CD4-positive, alpha-beta T cell treated with Interleukin-21 for 1 hour (primary cell): ENCODE results near the gene IQSEC3.
"Not testable (repeated sequence)": the region's sequence is repeated elsewhere in the genome, so short reads cannot be mapped to it uniquely, and the experiment has no call there.

Source experiments
- DNase-seq: peaks from one replicate; pipeline ENCODE4 v3.0.0-alpha.2; 2020

Gene IQSEC3

DNA sequence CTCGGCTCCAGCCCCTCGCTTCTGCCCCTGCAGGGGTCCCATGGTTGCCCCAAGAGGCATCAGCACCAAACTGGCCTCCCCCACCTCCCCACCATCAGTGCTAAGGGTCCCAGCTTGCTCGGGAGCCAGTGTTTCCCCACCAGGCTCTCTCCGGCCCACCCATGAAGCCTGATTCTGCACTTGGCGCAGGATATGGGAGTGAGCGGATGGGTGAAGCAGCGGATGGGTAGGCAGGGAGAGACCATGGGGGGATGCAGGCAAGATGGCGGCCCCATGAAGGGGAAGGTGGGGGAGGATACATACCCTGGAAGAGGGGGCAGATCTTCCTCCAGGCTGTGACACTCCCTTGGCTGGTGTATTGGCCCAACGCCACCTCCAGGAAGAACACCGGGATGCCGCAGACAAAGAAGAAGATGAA, 137.7 kb downstream of the IQSEC3 start:
- DNase-seq = no peak

DNA sequence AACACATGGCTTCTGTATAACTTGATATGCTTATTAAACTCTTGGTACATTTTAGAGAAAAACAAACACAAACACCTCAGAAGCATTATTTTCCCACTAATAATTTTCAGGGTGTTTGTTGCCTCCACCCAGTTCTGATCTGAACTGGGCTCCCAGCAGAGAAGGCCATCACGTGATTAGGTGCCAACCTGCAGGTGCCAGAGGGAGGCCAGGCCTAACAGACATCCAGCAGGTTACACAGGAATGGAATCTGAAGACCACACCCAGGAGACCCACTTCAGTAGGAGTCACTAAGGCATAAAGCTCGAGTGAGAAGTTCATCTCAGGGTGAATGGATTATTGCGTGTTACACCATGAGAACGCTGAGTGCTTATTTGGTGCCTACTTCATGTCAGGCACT, 138.5 kb downstream of the IQSEC3 start:
- DNase-seq = no peak

DNA sequence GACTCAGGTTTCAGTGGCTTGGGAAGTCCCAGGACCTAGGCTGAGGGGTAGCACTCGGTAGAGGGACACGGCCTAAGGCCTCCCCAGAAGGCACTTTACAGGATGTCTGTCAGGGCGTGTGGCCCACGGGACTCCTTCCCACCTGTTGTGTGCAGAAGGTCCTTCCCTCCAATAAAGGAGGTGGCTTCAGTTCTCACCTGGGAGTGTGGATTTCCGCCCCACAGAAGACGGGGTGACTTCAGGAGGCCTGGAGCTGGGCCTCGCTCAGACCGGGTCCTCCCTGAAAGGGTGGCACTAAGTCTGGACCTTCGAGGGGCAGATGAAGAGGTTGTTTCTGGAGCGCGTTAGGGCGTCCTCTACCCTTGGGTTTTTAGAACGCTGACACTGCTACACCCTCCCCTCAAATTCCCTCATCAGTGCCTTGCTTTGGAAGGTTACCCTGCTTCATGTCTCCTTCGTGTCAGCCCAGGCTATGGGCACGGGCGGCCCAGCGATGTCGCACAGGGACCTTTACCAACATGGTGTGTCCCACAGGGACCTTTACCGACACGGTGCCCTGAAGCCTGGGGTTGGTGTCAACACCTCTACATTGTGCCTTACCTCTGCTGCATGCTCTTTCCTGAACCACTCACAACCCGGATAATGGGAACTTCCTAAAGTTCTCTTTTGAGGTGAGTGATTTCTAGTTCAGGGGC, 140.3 kb downstream of the IQSEC3 start:
- no peak for DNase-seq

DNA sequence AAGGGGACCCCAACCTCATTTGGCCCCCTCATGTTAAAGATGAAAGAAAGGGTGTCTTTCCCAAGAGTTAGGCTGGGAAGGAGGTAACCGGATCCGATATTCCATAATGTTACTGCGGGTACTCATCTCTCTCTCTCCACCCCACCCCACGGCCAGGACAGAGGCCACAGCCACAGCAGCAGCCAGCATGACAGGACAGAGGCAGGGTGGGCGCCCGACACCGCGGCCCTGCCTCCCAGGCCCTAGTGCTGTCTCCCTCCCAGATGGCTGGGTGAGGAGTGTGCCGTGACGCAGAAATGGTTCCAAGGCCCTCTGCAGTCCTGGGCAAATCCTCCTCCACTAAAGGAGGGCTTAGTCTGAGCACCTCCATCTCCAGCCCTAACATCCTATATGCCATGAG, 141.2 kb downstream of the IQSEC3 start:
- DNase-seq = no peak

DNA sequence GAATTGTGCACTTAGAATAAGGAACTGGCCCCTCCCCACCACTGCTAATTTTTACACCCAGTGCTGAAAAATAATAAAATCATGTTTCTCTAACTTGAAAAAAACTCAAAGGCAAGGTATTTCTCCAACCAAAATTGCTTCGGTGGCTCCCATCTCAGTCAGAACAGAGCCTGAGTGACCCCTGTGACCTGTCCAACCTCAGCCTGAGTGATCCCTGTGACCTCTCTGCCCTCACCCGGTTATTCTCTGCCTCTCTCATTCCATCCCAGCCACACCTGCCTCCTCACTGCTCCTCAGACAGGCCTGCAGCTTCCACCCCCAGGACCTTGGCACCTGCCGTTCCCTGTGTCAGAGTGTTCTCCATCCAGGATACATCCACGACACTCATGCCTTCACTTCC, 142.2 kb downstream of the IQSEC3 start:
- DNase-seq = no peak

DNA sequence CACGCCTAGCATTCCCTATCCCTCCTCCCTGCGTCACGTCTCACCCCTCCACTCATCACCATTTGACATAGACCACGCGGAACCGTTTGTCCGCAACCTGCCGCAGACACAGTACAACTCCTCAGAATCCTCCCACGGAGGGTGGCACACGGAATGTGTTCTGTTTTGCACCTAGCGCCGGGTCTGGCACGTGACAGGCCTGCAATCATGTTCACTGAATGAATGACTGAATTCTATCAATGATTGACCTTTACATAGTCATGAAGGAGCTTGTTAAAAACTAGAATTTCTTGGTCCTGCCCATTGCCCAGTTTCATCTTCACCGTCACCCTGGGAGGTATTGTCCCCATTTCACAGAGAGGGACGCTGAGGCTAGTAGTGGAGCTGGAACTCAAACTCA, 142.7 kb downstream of the IQSEC3 start:
- no peak for DNase-seq

DNA sequence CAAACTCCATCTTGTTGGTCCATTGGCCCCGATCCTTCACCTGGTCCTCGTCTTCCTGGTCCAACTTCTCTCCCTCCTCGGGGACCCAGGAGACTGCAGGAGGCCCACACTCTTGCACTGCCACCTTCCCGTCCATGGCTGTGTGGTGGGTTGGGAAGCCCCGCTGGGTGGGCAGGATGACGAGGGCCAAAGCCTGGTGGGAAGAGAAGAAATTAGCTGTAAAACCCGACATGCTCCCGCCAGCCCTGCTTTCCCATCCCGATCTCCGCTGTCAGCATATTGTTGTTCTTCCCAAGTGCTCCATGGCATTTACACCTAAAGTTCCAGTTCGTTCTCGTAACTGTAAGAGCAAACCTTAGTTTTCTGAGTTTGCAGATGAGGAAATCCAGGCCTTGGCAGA, 143.3 kb downstream of the IQSEC3 start:
- DNase-seq = no peak

DNA sequence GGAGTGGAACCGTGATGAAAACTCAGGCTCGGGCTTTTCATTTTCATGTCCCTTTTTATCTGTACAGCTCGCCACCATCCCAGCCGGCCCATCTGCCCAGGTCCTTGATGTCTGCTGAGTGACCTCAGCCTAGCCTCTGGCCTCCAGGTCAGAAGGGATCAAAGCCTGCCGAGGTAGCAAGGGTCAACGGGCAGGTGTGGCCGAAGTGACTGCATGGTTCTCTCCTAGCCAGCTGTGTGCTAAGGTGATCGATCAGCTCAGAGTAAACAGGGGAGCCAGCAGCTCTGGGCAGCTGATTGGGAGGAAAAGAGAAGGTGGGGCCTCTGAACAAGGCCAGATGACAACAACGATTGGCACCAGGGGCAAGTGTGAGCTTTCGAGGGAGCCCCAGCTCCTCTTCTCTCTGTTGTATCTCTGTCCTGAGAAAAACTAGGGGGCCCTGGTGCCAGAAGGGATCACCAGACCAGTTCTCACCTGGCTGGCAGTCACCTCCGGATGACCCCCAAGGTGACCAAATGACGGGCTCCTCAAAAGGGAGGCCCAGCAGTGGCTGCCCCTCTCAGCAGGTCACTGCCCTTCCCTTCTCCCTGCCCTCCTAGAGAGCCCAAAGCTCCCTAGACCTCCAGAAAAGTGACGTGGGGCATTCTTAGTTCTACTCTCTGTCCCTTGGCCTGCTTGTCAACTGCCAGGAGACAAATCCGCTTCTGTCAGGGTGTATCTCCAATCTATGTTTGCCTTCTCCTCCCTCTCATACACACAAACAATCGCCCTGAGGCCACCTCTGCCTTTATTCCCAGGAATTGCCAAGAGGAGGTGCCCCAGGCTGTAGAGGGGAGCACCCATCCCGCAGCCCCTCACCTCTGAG, 143.9 kb downstream of the IQSEC3 start:
- no peak for DNase-seq

DNA sequence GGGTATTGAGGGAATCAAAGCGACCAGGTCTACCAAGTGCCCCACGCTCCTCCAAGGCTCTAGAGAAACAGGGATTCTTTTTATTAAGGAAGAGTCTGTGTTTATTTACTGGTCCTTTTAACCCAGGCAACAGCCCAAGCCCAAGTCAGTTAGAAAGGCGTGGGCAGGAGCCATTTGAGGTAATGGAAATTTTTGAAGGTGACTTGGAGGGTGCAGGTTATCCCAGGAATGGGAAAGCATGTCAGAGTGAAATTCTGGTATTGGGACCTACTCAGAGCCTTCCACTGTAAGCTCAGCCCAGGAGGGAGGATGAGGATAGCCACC, 144.5 kb downstream of the IQSEC3 start:
- no peak for DNase-seq

DNA sequence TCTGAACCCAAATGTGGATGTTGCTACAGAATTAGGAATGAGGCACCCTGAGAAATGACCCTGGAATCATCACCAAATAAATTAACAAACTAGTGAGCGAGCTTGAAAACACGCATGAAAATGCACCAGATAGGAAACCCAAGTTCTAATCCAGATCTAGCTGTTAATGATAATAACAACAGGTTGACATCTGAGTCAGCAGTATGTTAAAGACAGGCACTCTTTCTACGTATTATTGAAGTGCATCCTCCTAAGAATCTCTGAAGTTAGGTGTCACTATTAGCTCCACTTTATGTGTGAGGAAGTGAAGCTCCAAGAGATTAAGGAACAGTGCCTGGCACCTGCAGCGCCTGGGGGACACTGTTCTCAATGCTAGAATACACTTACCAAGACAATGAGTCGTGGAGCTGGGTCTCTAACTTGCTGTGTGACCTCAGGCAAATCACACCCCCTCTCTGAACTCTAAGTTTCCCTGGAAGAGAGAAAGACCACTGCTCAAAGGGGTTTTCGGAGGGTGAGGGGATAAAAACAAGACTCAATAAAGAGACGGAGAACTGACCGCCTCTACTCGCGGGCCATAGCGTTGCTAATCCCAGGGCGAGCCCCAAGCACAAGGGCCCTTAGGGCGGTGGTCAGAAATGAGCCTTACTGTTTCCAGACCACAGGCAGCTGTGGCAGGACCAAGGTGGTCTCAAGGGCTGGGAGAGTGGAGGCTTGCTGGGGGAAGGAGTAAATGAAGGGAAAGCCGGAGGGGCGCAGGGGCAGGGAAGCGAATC, 145.3 kb downstream of the IQSEC3 start:
- DNase-seq = no peak

DNA sequence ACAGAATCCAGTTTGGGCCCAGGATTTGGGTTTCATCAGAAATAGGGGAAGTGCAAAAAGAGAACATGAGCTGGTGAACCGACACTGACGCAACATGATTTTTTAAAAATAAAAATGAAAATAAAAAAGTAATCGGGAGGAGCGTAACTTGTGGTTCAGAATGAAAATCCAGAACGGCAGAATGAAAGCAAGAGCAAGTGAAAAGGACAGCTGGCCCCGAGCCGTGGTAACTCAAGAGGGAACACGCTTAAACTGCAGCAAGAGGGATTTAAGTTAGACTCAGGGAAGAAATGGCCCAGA, 145.8 kb downstream of the IQSEC3 start:
- no peak for DNase-seq

DNA sequence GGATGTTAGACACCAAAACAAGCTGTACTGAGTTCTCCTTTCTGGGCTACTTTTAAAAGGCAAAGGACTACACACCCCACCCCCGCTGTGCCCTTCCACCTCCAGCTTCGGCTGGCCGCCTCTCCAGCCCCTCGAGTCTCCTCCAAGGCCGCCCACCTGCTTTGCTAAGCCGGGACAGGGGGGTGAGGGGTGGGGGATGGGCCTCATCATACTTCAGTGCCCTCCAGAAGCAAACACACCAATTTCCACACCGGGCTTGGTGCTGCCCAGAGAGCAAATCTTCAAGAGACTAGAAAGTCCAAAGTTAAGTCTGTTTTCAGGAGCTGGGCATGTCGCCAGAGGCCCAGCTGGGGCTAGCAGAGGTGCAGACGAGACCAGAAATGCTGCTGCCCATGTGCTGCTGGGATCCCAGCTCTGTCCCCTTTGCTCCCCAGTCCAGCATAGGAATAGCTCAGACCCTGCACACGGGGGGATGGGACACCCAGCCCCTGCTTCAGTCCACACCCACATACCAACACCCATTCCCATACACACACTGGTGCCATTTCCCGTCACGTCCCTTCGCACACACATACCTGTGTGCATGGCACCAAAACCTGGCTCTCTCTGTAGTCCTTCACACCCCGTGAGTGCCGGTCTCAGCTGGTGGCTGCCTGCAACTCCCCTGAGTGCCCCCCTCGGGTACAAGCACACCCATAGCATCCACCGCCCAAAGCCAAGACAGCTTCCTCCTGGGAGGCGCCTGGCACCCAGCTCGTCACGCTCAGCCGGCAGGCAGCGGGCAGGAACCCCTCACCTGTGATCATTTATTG, 146.4 kb downstream of the IQSEC3 start:
- DNase-seq = no peak

DNA sequence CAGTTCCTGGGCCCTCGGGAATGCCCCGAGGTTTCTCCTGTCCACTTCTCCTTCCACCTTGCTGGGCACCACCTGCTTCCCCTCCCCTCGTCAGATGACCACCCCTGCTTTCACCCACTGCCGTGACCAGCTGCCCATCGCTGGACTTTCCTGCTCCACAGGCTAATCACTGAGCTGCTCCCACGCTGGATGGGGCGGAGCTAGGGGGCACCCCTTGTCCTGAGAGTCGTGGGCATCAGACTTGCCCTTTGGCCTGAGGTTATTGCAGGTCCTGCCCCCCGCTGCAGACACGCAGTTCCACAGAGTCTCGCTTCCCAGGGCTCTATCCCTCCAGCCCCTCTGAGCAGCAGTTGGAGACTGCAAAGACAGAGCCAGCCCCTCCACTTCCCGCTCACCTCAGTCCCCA, 147.0 kb downstream of the IQSEC3 start:
- no peak for DNase-seq

DNA sequence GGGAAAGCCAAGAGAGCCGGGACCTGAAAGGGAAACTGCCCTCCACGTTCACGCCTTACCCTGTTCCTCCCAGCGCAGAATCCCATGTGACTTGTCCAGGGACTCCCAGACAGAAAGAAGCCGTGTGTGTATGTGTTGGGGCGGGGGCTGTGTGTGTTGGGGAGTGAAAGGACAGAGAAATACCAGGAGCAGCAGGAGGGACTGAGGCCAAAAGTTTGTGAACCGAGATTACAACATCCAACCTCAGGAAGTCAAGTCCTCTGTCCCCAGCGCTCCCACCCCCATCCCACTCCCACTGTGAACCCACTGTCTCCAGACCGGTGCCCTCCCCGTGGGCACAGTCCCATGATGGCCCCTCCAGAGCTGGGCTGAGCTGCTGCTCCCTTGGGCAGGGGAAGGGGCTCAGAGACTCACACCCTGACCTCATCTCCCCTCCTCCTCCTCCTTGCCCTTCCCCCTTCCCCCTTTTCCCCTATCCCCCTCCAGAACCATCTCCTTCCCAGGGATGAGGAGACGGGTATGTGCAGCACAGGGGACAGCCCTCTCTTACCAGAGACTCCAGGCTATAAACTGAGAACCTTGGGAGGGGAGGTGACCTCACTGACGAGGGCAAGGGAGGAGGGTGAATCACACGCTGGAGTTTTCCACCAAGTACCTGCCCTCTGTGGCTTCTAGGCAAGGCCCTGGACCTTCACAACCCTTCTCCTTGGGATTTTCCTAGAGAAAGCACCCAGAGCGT, 147.6 kb downstream of the IQSEC3 start, which contains the start of gene SLC6A12:
Gene SLC6A12, minus strand, starts transcription at position 155 of the 739 bp plus-strand sequence. CDS start 4,171 bp downstream, outside the sequence.
- DNase-seq = no peak

DNA sequence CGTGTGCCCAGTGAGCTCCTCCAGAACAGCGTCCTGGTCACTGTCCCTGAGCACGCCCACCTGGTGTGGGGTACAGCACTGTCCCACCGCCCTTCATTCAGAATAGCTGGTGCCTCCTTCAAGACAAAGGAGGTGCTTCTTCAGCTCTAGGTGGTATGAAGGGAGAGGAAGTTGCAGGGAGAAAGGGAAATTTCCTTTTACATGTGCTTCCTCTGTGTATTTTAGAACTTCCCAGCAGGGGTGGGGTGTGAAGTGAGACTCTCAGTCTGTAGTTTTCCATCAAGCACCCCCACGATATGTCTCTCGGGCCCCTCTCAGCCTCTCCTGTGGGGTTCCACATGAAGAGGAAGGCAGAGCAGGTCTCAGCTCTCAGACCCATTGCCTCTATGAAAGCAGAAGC, 148.5 kb downstream of the IQSEC3 start:
- DNase-seq = no peak

DNA sequence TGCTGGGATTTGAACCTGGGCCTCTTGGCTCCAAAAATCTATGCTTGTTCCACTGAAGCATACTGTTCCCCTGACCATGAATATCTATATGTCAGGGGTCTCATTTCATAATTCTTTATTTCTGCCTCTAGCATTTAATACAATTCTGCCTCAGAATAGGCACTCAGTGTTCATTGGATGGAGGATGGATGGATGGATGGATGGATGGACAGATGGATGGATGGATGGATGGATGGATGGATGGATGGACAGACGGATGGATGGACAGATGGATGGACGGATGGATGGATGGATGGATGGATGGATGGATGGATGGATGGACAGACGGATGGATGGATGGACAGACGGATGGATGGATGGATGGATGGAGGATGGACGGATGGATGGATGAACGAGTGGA, 150.5 kb downstream of the IQSEC3 start:
- DNase-seq = not testable (repeated sequence)

DNA sequence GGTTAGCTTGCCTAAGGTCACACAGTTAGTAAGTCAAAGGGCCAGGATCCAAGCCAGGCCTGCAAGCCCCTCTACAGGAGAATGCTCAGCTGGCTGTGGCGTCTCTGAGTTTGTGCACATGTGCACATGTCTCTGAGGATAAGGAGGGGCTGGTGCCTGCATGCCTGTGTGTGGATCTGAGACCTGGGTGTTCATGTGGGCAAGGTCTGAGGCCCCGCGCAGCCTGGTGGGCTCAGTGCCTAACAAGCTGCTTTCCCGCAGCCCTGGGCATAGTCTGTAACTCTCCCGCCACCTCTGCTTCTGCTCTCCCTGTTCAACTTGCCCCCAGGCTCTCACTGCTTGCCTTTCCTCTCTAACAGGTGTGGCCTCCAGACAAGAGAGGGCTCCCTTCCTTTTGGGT, 151.7 kb downstream of the IQSEC3 start:
- DNase-seq = no peak

DNA sequence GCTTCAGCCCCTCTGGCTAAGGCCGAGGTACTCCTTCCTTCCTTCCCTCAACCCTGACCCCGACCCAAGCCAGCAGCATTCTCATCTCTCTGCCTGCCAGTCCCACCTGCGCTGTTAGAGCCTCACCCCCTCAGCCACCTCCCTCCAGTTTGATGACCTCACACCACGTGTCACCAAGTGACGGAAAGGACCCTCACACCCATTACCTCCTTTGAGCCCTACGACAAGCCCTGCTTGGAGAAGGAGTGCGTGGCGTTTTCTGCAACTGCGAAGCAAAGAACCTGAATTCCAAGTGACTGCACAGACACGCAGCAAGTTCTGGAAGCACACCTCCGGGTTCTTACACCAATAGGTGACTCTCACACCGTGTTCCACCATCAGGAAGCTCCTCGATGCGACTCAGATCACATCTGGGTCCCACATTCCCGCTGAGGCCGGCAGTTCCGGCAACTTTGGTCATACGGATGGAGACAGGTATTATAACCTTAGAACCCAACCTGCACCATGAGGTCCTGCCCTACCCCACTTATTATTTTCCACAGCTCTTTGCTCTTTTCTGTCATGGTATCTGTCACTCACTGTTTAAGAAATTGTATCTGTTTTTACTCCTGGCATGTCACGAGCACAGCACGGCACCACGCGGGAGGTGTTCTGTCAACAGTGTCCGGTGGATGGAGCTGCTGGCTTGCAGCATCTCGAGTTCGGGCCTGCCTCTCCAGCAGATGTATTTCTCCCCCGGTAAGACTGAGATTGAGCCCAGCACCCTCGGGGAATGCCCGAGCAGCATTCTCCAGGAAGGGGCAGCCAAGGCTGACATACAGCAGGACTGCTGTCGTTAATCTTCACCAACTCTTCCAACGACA, 152.4 kb downstream of the IQSEC3 start:
- no peak for DNase-seq

DNA sequence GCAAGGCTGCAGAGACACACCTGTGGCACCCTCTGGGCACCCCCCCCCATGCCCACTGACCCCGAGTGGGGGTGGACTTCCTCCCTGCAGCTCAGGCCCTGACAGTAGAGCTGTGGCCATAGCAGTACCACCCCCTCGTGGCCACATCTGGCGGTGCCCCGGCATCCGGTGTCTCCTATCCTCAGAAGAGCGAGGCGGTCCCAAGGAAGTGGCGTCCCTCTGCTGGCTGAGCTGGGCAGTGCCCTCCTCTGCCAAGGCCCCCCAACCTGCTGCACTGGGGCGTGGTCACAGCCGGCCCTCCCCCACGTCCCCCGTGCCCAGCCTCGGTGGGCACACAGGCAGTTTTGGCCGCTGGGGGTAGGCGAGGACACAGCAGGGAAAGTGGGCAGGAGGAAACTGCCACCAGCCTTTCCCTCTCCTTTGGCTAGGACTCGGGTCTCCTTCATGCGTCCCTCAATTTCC, 153.4 kb downstream of the IQSEC3 start:
- peak; percentile 44 for DNase-seq

DNA sequence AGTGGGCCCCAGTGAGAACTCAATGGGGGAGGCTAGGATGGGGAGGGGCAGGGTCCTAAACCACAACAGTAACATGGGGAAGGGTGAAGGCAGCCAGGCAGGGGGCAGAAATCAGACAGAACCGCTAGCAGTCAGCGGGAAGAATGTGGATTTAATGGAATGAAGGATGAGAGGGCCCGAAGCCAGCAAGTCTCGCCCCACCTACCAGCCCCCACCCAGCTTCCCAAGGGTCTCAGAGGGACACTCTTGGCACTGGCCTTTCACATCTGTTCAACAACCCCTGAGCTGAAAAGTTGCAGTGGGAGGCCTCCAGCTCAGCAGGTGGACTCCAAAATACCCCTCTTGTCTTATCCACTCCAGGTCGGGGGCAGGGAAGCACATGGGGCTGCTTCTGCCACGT, 153.9 kb downstream of the IQSEC3 start:
- no peak for DNase-seq

DNA sequence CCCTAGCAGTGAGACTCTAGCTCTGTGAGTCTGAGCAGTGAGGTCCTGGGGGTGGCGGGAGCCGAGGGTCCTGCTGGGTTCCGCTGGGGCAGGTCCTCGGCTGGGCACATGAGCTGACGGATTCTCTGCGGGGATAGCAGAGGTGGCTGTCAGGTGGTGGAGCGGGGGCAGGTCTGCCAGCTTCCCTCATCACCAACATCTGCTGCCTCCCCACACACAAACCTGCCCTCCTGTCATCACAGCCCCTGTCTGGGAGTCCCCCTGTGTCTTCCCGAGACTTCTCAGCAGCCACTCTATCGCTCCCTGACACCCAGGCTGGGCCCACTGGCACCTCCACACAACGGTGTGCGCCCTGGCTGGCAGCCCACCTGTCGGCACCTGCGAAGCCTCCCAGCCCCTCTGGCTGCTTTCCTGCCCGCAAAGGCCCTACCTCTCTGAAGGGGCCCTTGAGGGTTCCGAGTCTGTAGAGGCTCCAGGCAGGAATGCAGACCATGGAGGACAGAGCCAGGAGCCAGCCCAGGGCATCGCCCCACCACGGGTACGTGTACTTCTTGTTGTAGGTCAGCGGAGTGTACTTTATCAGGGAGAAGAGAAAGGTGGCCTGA, 154.5 kb downstream of the IQSEC3 start:
- DNase-seq = no peak
